Measurements from ENCODE around the gene KIF5C. TPM values are rescaled to one million over a fixed set of nuclear protein-coding genes. Genes with fewer than 3 reads are reported as not detected.

The KIF5C gene
- total RNA-seq, 1 donor from 2014 or later: 0.47 TPM

DNA sequence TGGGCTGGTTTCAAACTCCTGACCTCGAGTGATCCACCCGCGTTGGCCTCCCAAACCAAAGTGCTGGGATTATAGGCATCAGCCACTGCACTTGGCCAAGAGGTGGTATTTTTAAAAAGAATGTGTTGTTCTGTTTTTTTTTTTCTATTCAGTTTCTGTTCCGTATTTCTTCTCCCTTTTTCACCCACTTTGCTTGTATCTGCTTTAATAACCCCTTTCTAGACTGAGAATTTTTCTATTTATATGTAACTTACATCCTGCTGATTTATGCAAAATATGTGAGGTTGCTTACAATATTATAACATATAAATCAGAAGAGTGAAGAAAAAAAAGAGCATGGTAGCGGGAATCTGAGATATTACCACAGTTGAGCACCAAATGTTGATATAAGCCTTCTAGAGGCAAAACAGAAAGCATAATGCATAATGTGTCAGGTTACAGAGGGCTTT, 146.3 kb downstream of the KIF5C start:
- intact Hi-C loops (cut with micrococcal nuclease): no loop called here
- no peak for DNase-seq

DNA sequence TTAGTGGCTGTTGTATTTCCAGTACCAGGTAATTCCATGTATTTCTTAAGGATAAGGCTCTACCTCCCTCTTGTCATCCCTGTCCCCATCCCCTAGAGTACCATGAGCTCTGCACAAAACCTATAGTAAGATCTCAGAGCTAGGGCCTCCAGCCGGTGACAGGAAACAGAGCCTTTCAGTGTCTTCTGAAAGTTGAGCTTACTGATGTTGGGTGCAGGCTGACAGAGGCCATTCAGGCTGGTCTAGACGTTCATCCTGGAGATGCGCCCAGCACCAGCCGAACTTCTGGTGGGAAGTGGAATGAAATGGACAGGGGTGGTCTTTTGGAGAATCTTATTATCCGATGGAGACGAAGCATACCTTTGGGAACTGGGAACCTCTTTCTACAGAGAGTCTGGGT, 146.7 kb downstream of the KIF5C start:
- no peaks in the 10 kb centered on the region for H3K9me3 ChIP-seq (replicated peaks)
- intact Hi-C loops (cut with micrococcal nuclease): no loop called here
- no peak for DNase-seq
- H3K27me3 ChIP-seq (ENCODE audit: low read depth): peaks cover 11% of the 10 kb centered on the region
- no peak overlapping the region for H3K27ac ChIP-seq (replicated peaks)
- H3K36me3 ChIP-seq: no peaks in the 10 kb centered on the region
- no peak overlapping the region for H3K4me3 ChIP-seq
- no peaks in the 10 kb centered on the region for H3K4me1 ChIP-seq
- TF ChIP-seq, protein P1, sequence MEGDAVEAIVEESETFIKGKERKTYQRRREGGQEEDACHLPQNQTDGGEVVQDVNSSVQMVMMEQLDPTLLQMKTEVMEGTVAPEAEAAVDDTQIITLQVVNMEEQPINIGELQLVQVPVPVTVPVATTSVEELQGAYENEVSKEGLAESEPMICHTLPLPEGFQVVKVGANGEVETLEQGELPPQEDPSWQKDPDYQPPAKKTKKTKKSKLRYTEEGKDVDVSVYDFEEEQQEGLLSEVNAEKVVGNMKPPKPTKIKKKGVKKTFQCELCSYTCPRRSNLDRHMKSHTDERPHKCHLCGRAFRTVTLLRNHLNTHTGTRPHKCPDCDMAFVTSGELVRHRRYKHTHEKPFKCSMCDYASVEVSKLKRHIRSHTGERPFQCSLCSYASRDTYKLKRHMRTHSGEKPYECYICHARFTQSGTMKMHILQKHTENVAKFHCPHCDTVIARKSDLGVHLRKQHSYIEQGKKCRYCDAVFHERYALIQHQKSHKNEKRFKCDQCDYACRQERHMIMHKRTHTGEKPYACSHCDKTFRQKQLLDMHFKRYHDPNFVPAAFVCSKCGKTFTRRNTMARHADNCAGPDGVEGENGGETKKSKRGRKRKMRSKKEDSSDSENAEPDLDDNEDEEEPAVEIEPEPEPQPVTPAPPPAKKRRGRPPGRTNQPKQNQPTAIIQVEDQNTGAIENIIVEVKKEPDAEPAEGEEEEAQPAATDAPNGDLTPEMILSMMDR (IDR thresholded peaks at IDR 0.05; ENCODE audit: borderline replicate concordance): no peak

More for the DNA sequence above, 146.3 kb downstream of the KIF5C start:
- no peak overlapping the region for H3K4me3 ChIP-seq
- no peaks in the 10 kb centered on the region for H3K36me3 ChIP-seq
- H3K27ac ChIP-seq (replicated peaks): no peak overlapping the region
- H3K9me3 ChIP-seq (replicated peaks): no peaks in the 10 kb centered on the region
- no peaks in the 10 kb centered on the region for H3K4me1 ChIP-seq
- TF ChIP-seq, protein P1 (IDR thresholded peaks at IDR 0.05; ENCODE audit: borderline replicate concordance): no peak
- H3K27me3 ChIP-seq (ENCODE audit: low read depth): peaks cover 11% of the 10 kb centered on the region

DNA sequence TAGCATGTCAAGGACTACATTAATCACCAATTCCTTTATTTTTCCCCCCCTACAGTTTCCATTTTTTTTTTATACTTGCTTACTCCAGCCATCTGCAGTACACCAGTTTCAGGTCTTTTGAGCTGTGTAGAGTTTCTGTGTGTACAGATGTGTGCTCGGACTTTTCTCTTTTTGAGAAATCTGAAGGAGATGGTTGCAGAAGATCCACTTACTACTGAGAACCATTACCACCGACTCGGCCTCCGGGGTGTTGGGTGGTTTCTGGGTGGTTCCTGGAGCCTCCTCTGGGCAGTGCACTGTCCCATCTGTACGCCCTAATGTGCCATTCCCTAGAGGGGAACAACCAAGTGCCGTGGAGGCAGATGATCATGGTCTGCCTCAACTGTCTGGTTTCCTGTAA, 148.1 kb downstream of the KIF5C start:
- TF ChIP-seq, protein P1 (IDR thresholded peaks at IDR 0.05; ENCODE audit: borderline replicate concordance): no peak
- DNase-seq: no peak
- no peaks in the 10 kb centered on the region for H3K36me3 ChIP-seq
- no peaks in the 10 kb centered on the region for H3K9me3 ChIP-seq (replicated peaks)
- intact Hi-C loops (cut with micrococcal nuclease): no loop called here
- no peak overlapping the region for H3K27ac ChIP-seq (replicated peaks)
- H3K4me1 ChIP-seq: no peaks in the 10 kb centered on the region
- no peak overlapping the region for H3K4me3 ChIP-seq
- H3K27me3 ChIP-seq (ENCODE audit: low read depth): peaks cover 16% of the 10 kb centered on the region

DNA sequence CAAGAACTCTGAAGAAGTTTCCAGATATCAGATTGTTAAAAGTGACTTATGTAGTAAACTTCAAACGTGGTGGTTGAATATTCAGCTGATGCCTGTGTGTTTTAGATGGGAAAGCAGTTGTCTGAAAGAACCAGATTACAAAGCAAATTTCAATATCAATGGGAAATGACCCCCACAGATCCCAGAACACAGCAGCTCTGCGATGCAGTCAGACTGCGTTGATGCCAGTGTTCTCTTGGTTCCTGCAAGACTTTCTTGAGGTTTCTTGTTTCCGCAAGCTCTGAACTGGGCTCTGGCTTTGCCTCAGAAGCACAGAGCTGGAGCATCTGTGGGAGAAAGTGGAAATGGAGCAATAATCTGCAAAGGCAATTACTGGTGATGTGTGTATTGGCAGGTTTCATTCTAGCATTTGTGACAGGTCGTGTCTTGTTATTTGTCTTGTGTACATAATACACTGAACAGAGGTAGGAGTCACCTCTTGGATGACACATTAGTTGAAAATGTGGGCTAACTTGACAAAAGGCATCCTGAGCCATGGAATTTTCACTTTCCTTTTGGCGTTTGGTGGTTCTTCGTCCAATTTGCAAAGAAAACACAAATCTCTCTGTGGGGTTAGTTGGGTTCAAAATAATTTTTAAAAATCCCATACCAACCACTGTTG, 152.7 kb downstream of the KIF5C start:
- TF ChIP-seq, protein P1 (IDR thresholded peaks at IDR 0.05; ENCODE audit: borderline replicate concordance): no peak
- no peak overlapping the region for H3K4me3 ChIP-seq
- no peaks in the 10 kb centered on the region for H3K9me3 ChIP-seq (replicated peaks)
- no peak overlapping the region for H3K27ac ChIP-seq (replicated peaks)
- no peaks in the 10 kb centered on the region for H3K36me3 ChIP-seq
- H3K27me3 ChIP-seq (ENCODE audit: low read depth): peaks cover 59% of the 10 kb centered on the region
- DNase-seq: no peak
- no peaks in the 10 kb centered on the region for H3K4me1 ChIP-seq
- intact Hi-C loops (cut with micrococcal nuclease): no loop called here

DNA sequence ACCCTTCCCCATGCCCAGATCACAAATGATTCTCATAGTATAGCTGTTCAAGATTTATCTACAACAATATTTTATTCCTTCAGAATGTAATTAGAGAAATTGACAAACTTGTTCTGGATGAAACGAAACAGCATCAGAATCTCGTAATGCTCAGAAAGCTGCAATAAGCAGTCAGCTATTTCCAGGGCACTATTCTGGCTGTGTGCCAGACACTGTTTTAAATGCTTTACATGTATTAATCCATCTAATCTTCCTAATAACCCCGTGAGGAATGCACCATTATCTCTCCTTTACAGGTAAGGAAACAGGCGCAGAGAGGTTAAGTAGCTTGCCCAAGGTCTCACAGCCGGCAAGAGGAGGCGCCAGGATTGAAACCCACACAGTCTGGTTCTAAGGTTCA, 153.3 kb downstream of the KIF5C start:
- no peaks in the 10 kb centered on the region for H3K36me3 ChIP-seq
- no peak overlapping the region for H3K27ac ChIP-seq (replicated peaks)
- TF ChIP-seq, protein P1 (IDR thresholded peaks at IDR 0.05; ENCODE audit: borderline replicate concordance): no peak
- no peak overlapping the region for H3K4me3 ChIP-seq
- no peaks in the 10 kb centered on the region for H3K9me3 ChIP-seq (replicated peaks)
- peaks cover 66% of the 10 kb centered on the region for H3K27me3 ChIP-seq (ENCODE audit: low read depth)
- DNase-seq: no peak
- intact Hi-C loops (cut with micrococcal nuclease): no loop called here
- no peaks in the 10 kb centered on the region for H3K4me1 ChIP-seq

Measured in left ventricle myocardium inferior (tissue), 1 donor.